Liver (tissue), 9 donors: ENCODE data around the gene GALNT17. TPM values are rescaled to one million over a fixed set of nuclear protein-coding genes. Genes with fewer than 3 reads are reported as not detected.

ENCODE experiments used
- DNase-seq: peaks from one replicate; pipeline ENCODE4 v3.0.0-alpha.2; 2017; ENCODE audit warnings: low spot score
- H3K27ac ChIP-seq, 2 donors: one replicate each; pipeline ENCODE4 v1.7.0; 2013; ENCODE audit warnings: inconsistent platforms in 2 of 2, low read length in 2 of 2, control low read depth in 1 of 2, low read depth in 1 of 2, mild to moderate bottlenecking in 1 of 2
- H3K27me3 ChIP-seq, 4 donors: one replicate each; pipeline versions ENCODE4 v1.6.1 to v1.7.0; 2013; ENCODE audit warnings: low read length in 3 of 4, inconsistent platforms in 1 of 4, mild to moderate bottlenecking in 1 of 4, moderate library complexity in 1 of 4; ENCODE audit not compliant: control insufficient read depth in 4 of 4, insufficient read depth in 4 of 4
- H3K36me3 ChIP-seq, 4 donors: one replicate each; pipeline versions ENCODE4 v1.6.1 to v1.7.0; 2013; ENCODE audit warnings: low read length in 3 of 4, mild to moderate bottlenecking in 3 of 4, low read depth in 1 of 4, moderate library complexity in 1 of 4; ENCODE audit not compliant: control insufficient read depth in 4 of 4, insufficient read depth in 3 of 4
- H3K4me1 ChIP-seq, 4 donors: one replicate each; pipeline versions ENCODE4 v1.6.1 to v1.7.0; 2013; ENCODE audit warnings: low read length in 3 of 4, mild to moderate bottlenecking in 3 of 4, moderate library complexity in 1 of 4; ENCODE audit not compliant: control insufficient read depth in 4 of 4, insufficient read depth in 4 of 4
- H3K4me3 ChIP-seq, 3 donors: one replicate each; pipeline versions ENCODE4 v1.6.1 to v1.7.0; 2013; ENCODE audit warnings: low read length in 3 of 3, control low read depth in 1 of 3, low read depth in 1 of 3, mild to moderate bottlenecking in 1 of 3
- H3K9ac ChIP-seq, 2 donors: one replicate each; pipeline ENCODE4 v1.7.0; 2013; ENCODE audit warnings: low read length in 2 of 2, mild to moderate bottlenecking in 2 of 2, moderate library complexity in 2 of 2, control low read depth in 1 of 2, low read depth in 1 of 2
- H3K9me3 ChIP-seq, 4 donors: one replicate each; pipeline versions ENCODE4 v1.6.1 to v1.7.0; 2013; ENCODE audit warnings: low read length in 3 of 4; ENCODE audit not compliant: control insufficient read depth in 4 of 4
- EGR1 ChIP-seq, 2 donors: IDR thresholded peaks; 2 replicates each; pipeline ENCODE4 v1.6.1; 2016 to 2018; ENCODE audit warnings: antibody characterized with exemption in 2 of 2, low read depth in 2 of 2
- FOXA1 ChIP-seq: IDR thresholded peaks from 2 replicates; pipeline ENCODE4 v1.6.1; 2016; ENCODE audit warnings: antibody characterized with exemption
- HNF4G ChIP-seq: IDR thresholded peaks from 2 replicates; pipeline ENCODE4 v1.6.1; 2016; ENCODE audit warnings: antibody characterized with exemption
- JUND ChIP-seq, 2 donors: IDR thresholded peaks; 2 replicates each; pipeline ENCODE4 v1.6.1; 2016; ENCODE audit warnings: antibody characterized with exemption in 2 of 2
- NR2F2 ChIP-seq: IDR thresholded peaks from 2 replicates; pipeline ENCODE4 v1.6.1; 2016; ENCODE audit warnings: antibody characterized with exemption
- SP1 ChIP-seq: IDR thresholded peaks from 2 replicates; pipeline ENCODE4 v1.6.1; 2018; ENCODE audit warnings: antibody characterized with exemption, mild to moderate bottlenecking
- TAF1 ChIP-seq: conservative IDR thresholded peaks from 2 replicates; pipeline ENCODE4 v1.6.1; 2016; ENCODE audit warnings: antibody characterized with exemption, mild to moderate bottlenecking
- WGBS: extraction: QIAGEN DNeasy Blood & Tissue Kit; methylation state at CpG from one replicate; pipeline ENCODE4 v1.1.7; 2013; 5-methylcytosine and 5-hydroxymethylcytosine counted together
- polyA plus RNA-seq, 2 donors: library from polyadenylated mRNA; stranded (reverse) in 1 of 2; unstranded in 1 of 2; fragments of 200-250 nt in 1 of 2; fragments of >200 nt in 1 of 2; fragmentation: Nextera tagmentation in 1 of 2; extraction: Ambion mirVana in 1 of 2; gene quantifications; one replicate each; pipeline versions ENCODE4 v1.2.1 to v1.2.3, GENCODE V29; 2013 to 2015
- total RNA-seq, 2 donors: library from RNA; depleted of rRNA; stranded (reverse); fragments of >200 nt; gene quantifications; one replicate each; pipeline ENCODE4 v1.2.3, GENCODE V29; 2014
- TF ChIP-seq, protein P1 (sequence below): fragments of 150-350 bp; IDR thresholded peaks from 2 replicates; pipeline ENCODE4 v1.5.1; 2017; ENCODE audit warnings: improper control_type of control experiment, low read depth, low read length; ENCODE audit not compliant: missing input control
- TF ChIP-seq, protein P2 (sequence below): IDR thresholded peaks from 2 replicates; pipeline ENCODE4 v1.6.1; 2016; ENCODE audit warnings: antibody characterized with exemption
- TF ChIP-seq, protein P3 (sequence below): IDR thresholded peaks from 2 replicates; pipeline ENCODE4 v1.6.1; 2016; ENCODE audit warnings: antibody characterized with exemption, mild to moderate bottlenecking
- TF ChIP-seq, protein P4 (sequence below): IDR thresholded peaks from 2 replicates; pipeline ENCODE4 v1.6.1; 2016; ENCODE audit warnings: antibody characterized with exemption
- donor health status: healthy.
- donor health status: healthy.
- donor health status: healthy.
- donor health status: healthy.
- donor health status: healthy.

GALNT17 gene
- total and polyA plus RNA-seq, 4 donors: 0.10 to 0.42 (median 0.37) TPM; not detected in 1

DNA sequence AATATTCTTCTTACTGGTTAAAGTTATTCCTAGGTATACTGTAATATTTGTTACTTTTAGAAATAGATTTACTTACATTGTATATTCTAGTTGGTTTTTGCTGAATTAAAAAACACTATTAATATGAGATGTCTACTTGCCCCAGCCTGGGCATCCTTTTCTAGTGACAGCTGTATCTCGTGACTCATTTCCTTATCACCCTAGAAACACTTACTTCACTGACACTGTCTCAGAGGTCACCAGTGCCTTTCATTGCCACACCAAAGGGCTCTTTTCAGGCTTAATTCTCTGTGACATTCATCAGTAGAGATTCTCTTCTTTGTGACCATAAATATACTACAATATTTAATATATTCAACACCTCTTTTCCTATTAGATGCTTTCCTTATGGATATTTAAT, 194.7 kb downstream of the GALNT17 start:
- WGBS: 47% methylated on average over 1 of the region's 1 CpG
- Histone ChIP-seq H3K4me1 (no peaks in the 10 kb centered on the region), H3K27ac (no peak overlapping the region), H3K9me3 (peaks cover 0 to 4% (median 0%) of the 10 kb centered on the region in 4 donors), H3K27me3 (no peaks in the 10 kb centered on the region), H3K4me3 (no peak overlapping the region), H3K9ac (no peak overlapping the region), H3K36me3 (no peaks in the 10 kb centered on the region)
- no peak for DNase-seq
- TF ChIP-seq, protein P1, sequence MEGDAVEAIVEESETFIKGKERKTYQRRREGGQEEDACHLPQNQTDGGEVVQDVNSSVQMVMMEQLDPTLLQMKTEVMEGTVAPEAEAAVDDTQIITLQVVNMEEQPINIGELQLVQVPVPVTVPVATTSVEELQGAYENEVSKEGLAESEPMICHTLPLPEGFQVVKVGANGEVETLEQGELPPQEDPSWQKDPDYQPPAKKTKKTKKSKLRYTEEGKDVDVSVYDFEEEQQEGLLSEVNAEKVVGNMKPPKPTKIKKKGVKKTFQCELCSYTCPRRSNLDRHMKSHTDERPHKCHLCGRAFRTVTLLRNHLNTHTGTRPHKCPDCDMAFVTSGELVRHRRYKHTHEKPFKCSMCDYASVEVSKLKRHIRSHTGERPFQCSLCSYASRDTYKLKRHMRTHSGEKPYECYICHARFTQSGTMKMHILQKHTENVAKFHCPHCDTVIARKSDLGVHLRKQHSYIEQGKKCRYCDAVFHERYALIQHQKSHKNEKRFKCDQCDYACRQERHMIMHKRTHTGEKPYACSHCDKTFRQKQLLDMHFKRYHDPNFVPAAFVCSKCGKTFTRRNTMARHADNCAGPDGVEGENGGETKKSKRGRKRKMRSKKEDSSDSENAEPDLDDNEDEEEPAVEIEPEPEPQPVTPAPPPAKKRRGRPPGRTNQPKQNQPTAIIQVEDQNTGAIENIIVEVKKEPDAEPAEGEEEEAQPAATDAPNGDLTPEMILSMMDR: no peak
- TF ChIP-seq, protein P2, sequence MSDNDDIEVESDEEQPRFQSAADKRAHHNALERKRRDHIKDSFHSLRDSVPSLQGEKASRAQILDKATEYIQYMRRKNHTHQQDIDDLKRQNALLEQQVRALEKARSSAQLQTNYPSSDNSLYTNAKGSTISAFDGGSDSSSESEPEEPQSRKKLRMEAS: no peak
- TF ChIP-seq HNF4G: no peak
- TF ChIP-seq, protein P3, sequence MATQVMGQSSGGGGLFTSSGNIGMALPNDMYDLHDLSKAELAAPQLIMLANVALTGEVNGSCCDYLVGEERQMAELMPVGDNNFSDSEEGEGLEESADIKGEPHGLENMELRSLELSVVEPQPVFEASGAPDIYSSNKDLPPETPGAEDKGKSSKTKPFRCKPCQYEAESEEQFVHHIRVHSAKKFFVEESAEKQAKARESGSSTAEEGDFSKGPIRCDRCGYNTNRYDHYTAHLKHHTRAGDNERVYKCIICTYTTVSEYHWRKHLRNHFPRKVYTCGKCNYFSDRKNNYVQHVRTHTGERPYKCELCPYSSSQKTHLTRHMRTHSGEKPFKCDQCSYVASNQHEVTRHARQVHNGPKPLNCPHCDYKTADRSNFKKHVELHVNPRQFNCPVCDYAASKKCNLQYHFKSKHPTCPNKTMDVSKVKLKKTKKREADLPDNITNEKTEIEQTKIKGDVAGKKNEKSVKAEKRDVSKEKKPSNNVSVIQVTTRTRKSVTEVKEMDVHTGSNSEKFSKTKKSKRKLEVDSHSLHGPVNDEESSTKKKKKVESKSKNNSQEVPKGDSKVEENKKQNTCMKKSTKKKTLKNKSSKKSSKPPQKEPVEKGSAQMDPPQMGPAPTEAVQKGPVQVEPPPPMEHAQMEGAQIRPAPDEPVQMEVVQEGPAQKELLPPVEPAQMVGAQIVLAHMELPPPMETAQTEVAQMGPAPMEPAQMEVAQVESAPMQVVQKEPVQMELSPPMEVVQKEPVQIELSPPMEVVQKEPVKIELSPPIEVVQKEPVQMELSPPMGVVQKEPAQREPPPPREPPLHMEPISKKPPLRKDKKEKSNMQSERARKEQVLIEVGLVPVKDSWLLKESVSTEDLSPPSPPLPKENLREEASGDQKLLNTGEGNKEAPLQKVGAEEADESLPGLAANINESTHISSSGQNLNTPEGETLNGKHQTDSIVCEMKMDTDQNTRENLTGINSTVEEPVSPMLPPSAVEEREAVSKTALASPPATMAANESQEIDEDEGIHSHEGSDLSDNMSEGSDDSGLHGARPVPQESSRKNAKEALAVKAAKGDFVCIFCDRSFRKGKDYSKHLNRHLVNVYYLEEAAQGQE: no peak
- TF ChIP-seq TAF1: no peak
- TF ChIP-seq FOXA1: no peak
- no peak for TF ChIP-seq NR2F2
- no peak for TF ChIP-seq JUND (IDR thresholded peaks at IDR 0.05)

DNA sequence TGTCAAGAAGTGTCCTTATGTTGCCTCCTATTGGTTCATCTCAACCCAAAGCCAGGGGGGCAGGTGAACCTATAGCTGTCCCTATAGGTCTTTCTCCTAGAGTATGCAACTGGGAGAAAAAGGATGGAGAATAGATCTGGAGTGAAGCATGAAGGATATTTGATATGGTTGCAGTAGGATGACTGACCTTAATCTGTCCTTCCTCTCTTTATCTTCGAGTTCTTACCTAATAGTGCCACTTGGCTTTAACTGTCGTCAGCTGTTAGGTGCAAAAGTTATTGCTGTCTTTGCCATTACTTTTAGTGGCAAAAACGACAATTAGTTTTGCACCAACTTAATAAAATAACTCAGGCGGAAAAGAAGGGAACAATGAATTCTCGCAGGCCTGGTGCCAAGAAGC, 196.0 kb downstream of the GALNT17 start:
- TF ChIP-seq, protein P3: no peak
- TF ChIP-seq EGR1 (IDR thresholded peaks at IDR 0.05; ENCODE audit: low read depth in 2 of 2) (no peak), HNF4G (no peak), FOXA1 (no peak), JUND (IDR thresholded peaks at IDR 0.05) (no peak), SP1 (no peak), NR2F2 (no peak)
- TF ChIP-seq, protein P4, sequence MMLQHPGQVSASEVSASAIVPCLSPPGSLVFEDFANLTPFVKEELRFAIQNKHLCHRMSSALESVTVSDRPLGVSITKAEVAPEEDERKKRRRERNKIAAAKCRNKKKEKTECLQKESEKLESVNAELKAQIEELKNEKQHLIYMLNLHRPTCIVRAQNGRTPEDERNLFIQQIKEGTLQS: no peak
- H3K27me3 ChIP-seq: no peaks in the 10 kb centered on the region
- H3K27ac ChIP-seq: no peak overlapping the region
- WGBS: 72% methylated on average over 5 of the region's 5 CpGs
- no peak overlapping the region for H3K4me3 ChIP-seq
- no peaks in the 10 kb centered on the region for H3K9me3 ChIP-seq
- H3K36me3 ChIP-seq: no peaks in the 10 kb centered on the region
- DNase-seq: no peak
- H3K9ac ChIP-seq: no peak overlapping the region
- H3K4me1 ChIP-seq: no peaks in the 10 kb centered on the region
